MM.1S (cell line): ENCODE data around the gene TBC1D10B.
A peak's percentile ranks its signal among the peaks of the same experiment; 100 is the strongest.

Experiments used
- DNase-seq: peaks from one replicate; pipeline ENCODE4 v3.0.0-alpha.2; 2015
- H2AFZ ChIP-seq: fragments of 300-600 bp; sonication (generic); 2 replicates; pipeline ENCODE4 v1.6.0; 2016; ENCODE audit warnings: antibody characterized with exemption, low read length
- H3F3A ChIP-seq: fragments of 300-600 bp; sonication (generic); 2 replicates; pipeline ENCODE4 v1.6.1; 2016; ENCODE audit warnings: mild to moderate bottlenecking, antibody characterized with exemption, low read length, moderate library complexity, mixed read lengths; ENCODE audit not compliant: insufficient read depth
- H3K27ac ChIP-seq: fragments of 300-600 bp; sonication (generic); 2 replicates; pipeline ENCODE4 v1.5.1; 2016; ENCODE audit warnings: mild to moderate bottlenecking, low read length
- H3K27me3 ChIP-seq: fragments of 300-600 bp; sonication (generic); replicated peaks from 2 replicates; pipeline ENCODE4 v1.6.0; 2016; ENCODE audit warnings: low read length; ENCODE audit not compliant: insufficient read depth
- H3K36me3 ChIP-seq: fragments of 300-600 bp; sonication (generic); replicated peaks from 2 replicates; pipeline ENCODE4 v1.6.1; 2016; ENCODE audit warnings: mild to moderate bottlenecking, low read length, mixed read lengths; ENCODE audit not compliant: insufficient read depth
- H3K4me1 ChIP-seq: fragments of 300-600 bp; sonication (generic); 2 replicates; pipeline ENCODE4 v1.6.1; 2016; ENCODE audit warnings: low read length, mixed read lengths
- H3K4me2 ChIP-seq: fragments of 300-600 bp; sonication (generic); 2 replicates; pipeline ENCODE4 v1.6.0; 2016; ENCODE audit warnings: low read depth, low read length
- H3K4me3 ChIP-seq: fragments of 300-600 bp; sonication (generic); 2 replicates; pipeline ENCODE4 v1.5.1; 2016; ENCODE audit warnings: low read length, mixed read lengths
- H3K79me2 ChIP-seq: fragments of 300-600 bp; sonication (generic); 2 replicates; pipeline ENCODE4 v1.6.1; 2016; ENCODE audit warnings: mixed run types, low read length, mixed read lengths
- H3K9ac ChIP-seq: fragments of 300-600 bp; sonication (generic); 2 replicates; pipeline ENCODE4 v1.6.1; 2016; ENCODE audit warnings: low read length, mixed read lengths
- H3K9me2 ChIP-seq: fragments of 300-600 bp; sonication (generic); replicated peaks from 2 replicates; pipeline ENCODE4 v1.6.1; 2016; ENCODE audit warnings: mild to moderate bottlenecking, low read length, mixed read lengths; ENCODE audit not compliant: insufficient read depth
- H3K9me3 ChIP-seq: fragments of 300-600 bp; sonication (generic); replicated peaks from 2 replicates; pipeline ENCODE4 v1.6.1; 2016; ENCODE audit warnings: mild to moderate bottlenecking, low read length, mixed read lengths; ENCODE audit not compliant: insufficient read depth
- H4K20me1 ChIP-seq: fragments of 300-600 bp; sonication (generic); 2 replicates; pipeline ENCODE4 v1.6.1; 2016; ENCODE audit warnings: mild to moderate bottlenecking, low read length, moderate library complexity, mixed read lengths; ENCODE audit not compliant: insufficient read depth
- CTCF ChIP-seq: fragments of 300-600 bp; sonication (generic); IDR thresholded peaks from 2 replicates; pipeline ENCODE4 v1.5.1; 2016; ENCODE audit warnings: antibody characterized with exemption, low read length, mixed read lengths
- EZH2 ChIP-seq: fragments of 300-600 bp; sonication (generic); optimal IDR thresholded peaks from 2 replicates; pipeline ENCODE3; 2017; ENCODE audit warnings: low read depth, mild to moderate bottlenecking, antibody characterized with exemption, low read length, mixed read lengths
- EZH2phosphoT487 ChIP-seq: fragments of 300-600 bp; sonication (generic); IDR thresholded peaks from 2 replicates; pipeline ENCODE4 v1.6.1; 2018; ENCODE audit warnings: antibody characterized with exemption, low read length

The TBC1D10B gene

GRCh38 chr16:30369091-30369937 is 980 bp downstream of the TBC1D10B start:
- Histone ChIP-seq H3K9ac (peak overlapping the region; percentile 81), H3K27ac (no peak overlapping the region; the same call in 1 of the 2 replicates)
- TF ChIP-seq CTCF (no peak), EZH2phosphoT487 (no peak), EZH2 (no peak)

GRCh38 chr16:30368792-30369090 is 1.6 kb downstream of the TBC1D10B start:
- peak overlapping the region; percentile 96 for H3K4me3 ChIP-seq
- H3K9me2 ChIP-seq, result no peaks in the 10 kb centered on the region
- peak overlapping the region; percentile 97 for H3K4me2 ChIP-seq
- H3K27ac ChIP-seq, result no peak overlapping the region
- peak overlapping the region; percentile 81 for H3K9ac ChIP-seq
- no peak for DNase-seq
- no peak overlapping the region for H2AFZ ChIP-seq
- peaks cover 18% of the 10 kb centered on the region for H3K4me1 ChIP-seq
- no peak for TF ChIP-seq EZH2
- no peak for TF ChIP-seq EZH2phosphoT487
- TF ChIP-seq CTCF, result no peak
- H3K36me3 ChIP-seq, result no peaks in the 10 kb centered on the region
- no peaks in the 10 kb centered on the region for H3K27me3 ChIP-seq
- H3K79me2 ChIP-seq, result peaks cover 61% of the 10 kb centered on the region
- H4K20me1 ChIP-seq, result peaks cover 13% of the 10 kb centered on the region
- peaks cover 14% of the 10 kb centered on the region for H3F3A ChIP-seq
- H3K9me3 ChIP-seq, result no peaks in the 10 kb centered on the region

More at GRCh38 chr16:30369091-30369937, 980 bp downstream of the TBC1D10B start:
- Histone ChIP-seq H3K4me1 (peaks cover 18% of the 10 kb centered on the region), H3K4me2 (peak overlapping the region; percentile 97), H3K4me3 (peak overlapping the region; percentile 96), H2AFZ (no peak overlapping the region), H3K9me2 (no peaks in the 10 kb centered on the region), H3K27me3 (no peaks in the 10 kb centered on the region), H4K20me1 (peaks cover 13% of the 10 kb centered on the region), H3K79me2 (peaks cover 56% of the 10 kb centered on the region), H3K36me3 (no peaks in the 10 kb centered on the region), H3K9me3 (no peaks in the 10 kb centered on the region), H3F3A (peaks cover 14% of the 10 kb centered on the region)
- peak; percentile 26 for DNase-seq

- Histone ChIP-seq H3K4me2 (peak overlapping the region; percentile 97), H3K4me1 (peaks cover 18% of the 10 kb centered on the region), H3K27ac (no peak overlapping the region), H3F3A (peaks cover 14% of the 10 kb centered on the region), H3K9me3 (no peaks in the 10 kb centered on the region), H3K36me3 (no peaks in the 10 kb centered on the region), H3K4me3 (peak overlapping the region; percentile 96), H3K9ac (peak overlapping the region; percentile 81; the same call in 1 of the 2 replicates), H3K9me2 (no peaks in the 10 kb centered on the region), H3K27me3 (no peaks in the 10 kb centered on the region), H2AFZ (no peak overlapping the region), H4K20me1 (peaks cover 13% of the 10 kb centered on the region), H3K79me2 (peaks cover 66% of the 10 kb centered on the region)
- no peak for TF ChIP-seq EZH2phosphoT487
- no peak for TF ChIP-seq CTCF
- no peak for TF ChIP-seq EZH2
- DNase-seq, result no peak
Measured at GRCh38 chr16:30368122-30368791, 2.0 kb downstream of the TBC1D10B start.
